Keratinocyte (primary cell): ENCODE results near the gene NCOA3. TPM values are rescaled to one million over a fixed set of nuclear protein-coding genes. Genes with fewer than 3 reads are reported as not detected.

Experiments
- DNase-seq: peaks from one replicate; pipeline ENCODE4 v3.0.0-alpha.2; 2011; ENCODE audit warnings: low read depth, missing footprints, low spot score
- FAIRE-seq: peaks from 2 replicates; lab custom pipeline; 2011; peaks lifted over from hg19 to GRCh38; lab: Jason Lieb, UNC
- H2AFZ ChIP-seq: 2 replicates; pipeline ENCODE4 v1.6.0; 2012; ENCODE audit warnings: low read length, control low read depth, inconsistent platforms; ENCODE audit not compliant: control insufficient read depth
- H3K27ac ChIP-seq: 2 replicates; pipeline ENCODE4 v1.5.1; 2011; ENCODE audit warnings: low read length; ENCODE audit not compliant: control insufficient read depth, insufficient read depth
- H3K27me3 ChIP-seq: 3 replicates; pipeline ENCODE4 v1.6.0; 2011; ENCODE audit warnings: low read length; ENCODE audit not compliant: control insufficient read depth, insufficient read depth; ENCODE audit errors: extremely low read depth
- H3K36me3 ChIP-seq, 2 experiments: 2 replicates in 1 of 2; 3 replicates in 1 of 2; pipeline ENCODE4 v1.5.1; 2011; ENCODE audit warnings: low read length in 2 of 2, mild to moderate bottlenecking in 1 of 2; ENCODE audit not compliant: control insufficient read depth in 2 of 2, insufficient read depth in 2 of 2; ENCODE audit errors: extremely low read depth in 1 of 2
- H3K4me1 ChIP-seq: 3 replicates; pipeline ENCODE4 v1.5.1; 2011; ENCODE audit warnings: low read length; ENCODE audit not compliant: control insufficient read depth, insufficient read depth; ENCODE audit errors: extremely low read depth
- H3K4me2 ChIP-seq: 3 replicates; pipeline ENCODE4 v1.6.0; 2011; ENCODE audit warnings: low read depth, low read length; ENCODE audit not compliant: control insufficient read depth, insufficient read depth; ENCODE audit errors: extremely low read depth
- H3K4me3 ChIP-seq, 3 experiments: fragments of 200-600 bp in 1 of 3; sonication (generic) in 1 of 3; 2 replicates in 2 of 3; 3 replicates in 1 of 3; pipeline ENCODE4 v1.5.1; 2011 to 2016; ENCODE audit warnings: low read length in 3 of 3, mild to moderate bottlenecking in 3 of 3, control low read depth in 2 of 3, inconsistent platforms in 1 of 3, low read depth in 1 of 3, mixed read lengths in 1 of 3, mixed run types in 1 of 3, moderate library complexity in 1 of 3; ENCODE audit not compliant: control insufficient read depth in 2 of 3, insufficient read depth in 2 of 3; ENCODE audit errors: extremely low read depth in 1 of 3
- H3K79me2 ChIP-seq: 2 replicates; pipeline ENCODE4 v1.6.0; 2012; ENCODE audit warnings: low read length; ENCODE audit not compliant: control insufficient read depth, insufficient read depth
- H3K9ac ChIP-seq: 3 replicates; pipeline ENCODE4 v1.6.0; 2011; ENCODE audit warnings: low read length; ENCODE audit not compliant: control insufficient read depth, insufficient read depth; ENCODE audit errors: extremely low read depth
- H3K9me1 ChIP-seq: 3 replicates; pipeline ENCODE4 v1.6.0; 2011; ENCODE audit warnings: low read length; ENCODE audit not compliant: control insufficient read depth, insufficient read depth; ENCODE audit errors: extremely low read depth
- H3K9me3 ChIP-seq: 2 replicates; pipeline ENCODE4 v1.5.1; 2012; ENCODE audit warnings: low read depth, low read length; ENCODE audit not compliant: control insufficient read depth
- H4K20me1 ChIP-seq: 3 replicates; pipeline ENCODE4 v1.6.0; 2011; ENCODE audit warnings: low read length; ENCODE audit not compliant: control insufficient read depth, insufficient read depth; ENCODE audit errors: extremely low read depth
- EZH2 ChIP-seq: IDR thresholded peaks from one replicate; pipeline ENCODE4 v1.6.1; 2012; ENCODE audit warnings: inconsistent platforms, mild to moderate bottlenecking, low read length, moderate library complexity
- dilution Hi-C: fragments of 300-500 bp; cut with MboI; formaldehyde crosslinking; loops from one replicate; pipeline ENCODE4 v1.7.0; 2020; ENCODE audit warnings: low sequenced_read_pairs; ENCODE audit not compliant: extremely low pct_ligation_motif_present
- polyA plus RNA-seq, 5 experiments: library from polyadenylated mRNA; depleted of rRNA in 3 of 5; stranded (reverse) in 3 of 5; stranded (forward) in 1 of 5; unstranded in 1 of 5; fragments of >200 nt; gene quantifications; 1 replicate in 1 of 5; 2 replicates in 3 of 5; 3 replicates in 1 of 5; pipeline versions ENCODE4 v1.2.1 to v1.2.3, GENCODE V29; 2011 to 2012; ENCODE audit warnings: missing spikeins in 2 of 5, low read depth in 1 of 5, low replicate concordance in 1 of 5
- TF ChIP-seq, protein P1 (sequence below), 3 experiments: IDR thresholded peaks in 1 of 3; conservative IDR thresholded peaks in 1 of 3; optimal IDR thresholded peaks in 1 of 3; 2 replicates in 2 of 3; 3 replicates in 1 of 3; pipeline versions ENCODE3 to v1.5.1; 2011; ENCODE audit warnings: low read length in 3 of 3, mild to moderate bottlenecking in 3 of 3, moderate library complexity in 2 of 3, control low read depth in 1 of 3, inconsistent platforms in 1 of 3; ENCODE audit not compliant: insufficient read depth in 2 of 3; ENCODE audit errors: extremely low read depth in 1 of 3

NCOA3 gene
- polyA plus RNA-seq, 1 donor (not counting 4 experiments of a cell fraction or from before 2014, with no cell fraction given) = 25.8 TPM

GRCh38 chr20:47648943-47649342 is 147.3 kb downstream of the NCOA3 start:
- no peaks in the 10 kb centered on the region for H3K9me1 ChIP-seq
- no peak for FAIRE-seq
- no peaks in the 10 kb centered on the region for H3K9me3 ChIP-seq
- peaks cover 13 to 24% of the 10 kb centered on the region in 2 experiments for H3K36me3 ChIP-seq
- no peaks in the 10 kb centered on the region for H3K4me1 ChIP-seq
- DNase-seq = no peak
- no peak overlapping the region for H3K27ac ChIP-seq
- no peaks in the 10 kb centered on the region for H4K20me1 ChIP-seq
- H2AFZ ChIP-seq = no peak overlapping the region
- dilution Hi-C loops = no loop called here
- no peak overlapping the region for H3K9ac ChIP-seq
- no peaks in the 10 kb centered on the region for H3K79me2 ChIP-seq
- H3K4me2 ChIP-seq = no peak overlapping the region
- H3K4me3 ChIP-seq = no peak overlapping the region
- TF ChIP-seq, protein P1, sequence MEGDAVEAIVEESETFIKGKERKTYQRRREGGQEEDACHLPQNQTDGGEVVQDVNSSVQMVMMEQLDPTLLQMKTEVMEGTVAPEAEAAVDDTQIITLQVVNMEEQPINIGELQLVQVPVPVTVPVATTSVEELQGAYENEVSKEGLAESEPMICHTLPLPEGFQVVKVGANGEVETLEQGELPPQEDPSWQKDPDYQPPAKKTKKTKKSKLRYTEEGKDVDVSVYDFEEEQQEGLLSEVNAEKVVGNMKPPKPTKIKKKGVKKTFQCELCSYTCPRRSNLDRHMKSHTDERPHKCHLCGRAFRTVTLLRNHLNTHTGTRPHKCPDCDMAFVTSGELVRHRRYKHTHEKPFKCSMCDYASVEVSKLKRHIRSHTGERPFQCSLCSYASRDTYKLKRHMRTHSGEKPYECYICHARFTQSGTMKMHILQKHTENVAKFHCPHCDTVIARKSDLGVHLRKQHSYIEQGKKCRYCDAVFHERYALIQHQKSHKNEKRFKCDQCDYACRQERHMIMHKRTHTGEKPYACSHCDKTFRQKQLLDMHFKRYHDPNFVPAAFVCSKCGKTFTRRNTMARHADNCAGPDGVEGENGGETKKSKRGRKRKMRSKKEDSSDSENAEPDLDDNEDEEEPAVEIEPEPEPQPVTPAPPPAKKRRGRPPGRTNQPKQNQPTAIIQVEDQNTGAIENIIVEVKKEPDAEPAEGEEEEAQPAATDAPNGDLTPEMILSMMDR (optimal IDR thresholded peaks at IDR 0.05 in 1 of 3, IDR thresholded peaks at IDR 0.05 in 1 of 3, conservative IDR thresholded peaks at IDR 0.05 in 1 of 3; ENCODE audit: extremely low read depth in 1 of 3, insufficient read depth in 2 of 3, low read length in 3 of 3) = no peak
- TF ChIP-seq EZH2 = no peak
- no peaks in the 10 kb centered on the region for H3K27me3 ChIP-seq

- Histone ChIP-seq H3K9me1 (no peaks in the 10 kb centered on the region), H3K4me1 (no peaks in the 10 kb centered on the region), H3K79me2 (no peaks in the 10 kb centered on the region), H3K27me3 (no peaks in the 10 kb centered on the region), H3K9me3 (no peaks in the 10 kb centered on the region), H3K36me3 (peaks cover 10 to 20% of the 10 kb centered on the region in 2 experiments), H2AFZ (no peak overlapping the region), H3K4me3 (no peak overlapping the region), H3K27ac (no peak overlapping the region), H4K20me1 (no peaks in the 10 kb centered on the region), H3K4me2 (no peak overlapping the region), H3K9ac (no peak overlapping the region)
- dilution Hi-C loops = no loop called here
- DNase-seq = no peak
- FAIRE-seq = no peak
- TF ChIP-seq, protein P1 (optimal IDR thresholded peaks at IDR 0.05 in 1 of 3, IDR thresholded peaks at IDR 0.05 in 1 of 3, conservative IDR thresholded peaks at IDR 0.05 in 1 of 3; ENCODE audit: extremely low read depth in 1 of 3, insufficient read depth in 2 of 3, low read length in 3 of 3) = no peak
- no peak for TF ChIP-seq EZH2
Observed at GRCh38 chr20:47652301-47652700, 150.6 kb downstream of the NCOA3 start.
